A673 (cell line): ENCODE results near the gene HPSE2. TPM values are rescaled to one million over a fixed set of nuclear protein-coding genes. Genes with fewer than 3 reads are reported as not detected.

ENCODE experiments used
- BruUV-seq: library from RNA; stranded (reverse); fragments of 400-500 nt; replicated peaks from 2 replicates; lab custom pipeline; 2021; lab: Mats Ljungman, UMichigan
- CTCF ChIA-PET: fragments of 300-600 bp; sonication (Branson Sonifier 250); formaldehyde crosslinking; loops from one replicate; lab custom pipeline; 2022; ENCODE audit warnings: antibody characterized with exemption; lab: Charles Lee
- POLR2A ChIA-PET: fragments of 300-600 bp; sonication (Branson Sonifier 250); formaldehyde crosslinking; loops from one replicate; lab custom pipeline; 2022; ENCODE audit warnings: antibody characterized with exemption; ENCODE audit not compliant: low non-redundant PET; lab: Charles Lee
- DNase-seq: peaks from one replicate; pipeline ENCODE4 v3.0.0-alpha.2; 2015; ENCODE audit warnings: low spot score
- H3K27ac ChIP-seq: fragments of 200-600 bp; sonication (generic); 2 replicates; pipeline ENCODE4 v1.5.1; 2016; ENCODE audit warnings: mixed run types, low read depth, mild to moderate bottlenecking, mixed read lengths, antibody characterized with exemption, low read length; ENCODE audit not compliant: poor library complexity, severe bottlenecking
- H3K27me3 ChIP-seq: fragments of 200-600 bp; sonication (generic); replicated peaks from 2 replicates; pipeline ENCODE4 v1.6.1; 2017; ENCODE audit warnings: mixed run types, low read depth, mild to moderate bottlenecking, mixed read lengths, antibody characterized with exemption, low read length; ENCODE audit not compliant: insufficient read depth, poor library complexity
- H3K36me3 ChIP-seq: fragments of 200-600 bp; sonication (generic); 2 replicates; pipeline ENCODE4 v1.6.1; 2016; ENCODE audit warnings: mixed run types, mild to moderate bottlenecking, mixed read lengths, antibody characterized with exemption, low read length; ENCODE audit not compliant: insufficient read depth, poor library complexity, severe bottlenecking
- H3K4me1 ChIP-seq: fragments of 200-600 bp; sonication (generic); 2 replicates; pipeline ENCODE4 v1.6.1; 2017; ENCODE audit warnings: mixed run types, mild to moderate bottlenecking, mixed read lengths, antibody characterized with exemption, low read length; ENCODE audit not compliant: insufficient read depth, poor library complexity, severe bottlenecking
- H3K4me3 ChIP-seq: fragments of 200-600 bp; sonication (generic); 2 replicates; pipeline ENCODE4 v1.5.1; 2016; ENCODE audit warnings: low read depth, mixed run types, mild to moderate bottlenecking, mixed read lengths, low read length; ENCODE audit not compliant: poor library complexity, severe bottlenecking
- H3K9me3 ChIP-seq: fragments of 200-600 bp; sonication (generic); 2 replicates; pipeline ENCODE4 v1.6.1; 2016; ENCODE audit warnings: mixed run types, low read depth, mild to moderate bottlenecking, mixed read lengths, antibody characterized with exemption, low read length; ENCODE audit not compliant: poor library complexity, severe bottlenecking
- CTCF ChIP-seq: fragments of 300-800, 200-600 bp; sonication (generic); conservative IDR thresholded peaks from 2 replicates; pipeline ENCODE4 v1.5.1; 2017; ENCODE audit warnings: low read depth, mild to moderate bottlenecking, antibody characterized with exemption, low read length, moderate library complexity, mixed read lengths
- EZH2 ChIP-seq: fragments of 200-600 bp; sonication (generic); IDR thresholded peaks from 2 replicates; pipeline ENCODE4 v1.6.1; 2017; ENCODE audit warnings: borderline replicate concordance, low read depth, mild to moderate bottlenecking, mixed read lengths, antibody characterized with exemption, low read length; ENCODE audit not compliant: poor library complexity, severe bottlenecking
- intact Hi-C: fragments of 100-400 bp; cut with micrococcal nuclease; formaldehyde crosslinking; loops from one replicate; pipeline ENCODE4 v1.10.0; 2022; ENCODE audit not compliant: unreplicated experiment
- total RNA-seq: library from RNA; stranded (reverse); gene quantifications from 2 replicates; pipeline ENCODE4 v1.2.3, GENCODE V29; 2021

HPSE2 gene
- total RNA-seq, 1 experiment from 2014 or later, result not detected

- H3K27me3 ChIP-seq, result peaks cover 62% of the 10 kb centered on the region
- no peaks in the 10 kb centered on the region for H3K9me3 ChIP-seq
- DNase-seq, result no peak
- no peak for TF ChIP-seq EZH2
- TF ChIP-seq CTCF, result no peak
- no peaks in the 10 kb centered on the region for H3K4me1 ChIP-seq
- POLR2A ChIA-PET, result no interaction called here
- no peaks in the 10 kb centered on the region for H3K36me3 ChIP-seq
- no peak overlapping the region for H3K27ac ChIP-seq
- CTCF ChIA-PET, result no interaction called here
- no TSS peak for BruUV-seq
- intact Hi-C loops, result no loop called here
- no peak overlapping the region for H3K4me3 ChIP-seq
These were observed 586.5 kb downstream of the HPSE2 start for GRCh38 chr10:98649170-98649569.

- BruUV-seq, result no TSS peak
- Histone ChIP-seq H3K4me1 (no peaks in the 10 kb centered on the region), H3K27me3 (peaks cover 44% of the 10 kb centered on the region), H3K27ac (no peak overlapping the region), H3K36me3 (no peaks in the 10 kb centered on the region), H3K4me3 (no peak overlapping the region), H3K9me3 (no peaks in the 10 kb centered on the region)
- TF ChIP-seq EZH2 (no peak), CTCF (no peak)
- intact Hi-C loops, result no loop called here
- DNase-seq, result no peak
- POLR2A ChIA-PET, result no interaction called here
- CTCF ChIA-PET, result no interaction called here
These were observed 588.4 kb downstream of the HPSE2 start for GRCh38 chr10:98646998-98647917.

- BruUV-seq, result no TSS peak
- no peak overlapping the region for H3K27ac ChIP-seq
- DNase-seq, result no peak
- H3K36me3 ChIP-seq, result no peaks in the 10 kb centered on the region
- H3K4me3 ChIP-seq, result no peak overlapping the region
- intact Hi-C loops, result no loop called here
- ChIA-PET CTCF (no interaction called here), POLR2A (no interaction called here)
- peaks cover 33% of the 10 kb centered on the region for H3K27me3 ChIP-seq
- no peaks in the 10 kb centered on the region for H3K9me3 ChIP-seq
- H3K4me1 ChIP-seq, result no peaks in the 10 kb centered on the region
- no peak for TF ChIP-seq CTCF
- no peak for TF ChIP-seq EZH2
These were observed 591.2 kb downstream of the HPSE2 start for GRCh38 chr10:98644466-98644865.
